ENCODE measurements around the gene DPYD. TPM values are rescaled to one million over a fixed set of nuclear protein-coding genes. Genes with fewer than 3 reads are reported as not detected.

Gene DPYD
- total RNA-seq, 1 donor from 2014 or later: 11.9 TPM

- H3K27ac Mint-ChIP-seq: no peak overlapping the region
- no peaks in the 10 kb centered on the region for H3K4me1 Mint-ChIP-seq (ENCODE audit: low read depth)
- H3K27me3 Mint-ChIP-seq (ENCODE audit: low read depth): no peaks in the 10 kb centered on the region
- H3K4me3 Mint-ChIP-seq (ENCODE audit: low read depth): no peak overlapping the region
- no peak for DNase-seq (ENCODE audit: low spot score)
- no peaks in the 10 kb centered on the region for H3K36me3 Mint-ChIP-seq (ENCODE audit: low read depth)
- H3K9me3 Mint-ChIP-seq: no peaks in the 10 kb centered on the region
- intact Hi-C loops (cut with micrococcal nuclease): no loop called here
These were observed 711.4 kb downstream of the DPYD start for GRCh38 chr1:97209381-97209957.

GRCh38 chr1:97207868-97208267, 713.0 kb downstream of the DPYD start:
- H3K27me3 Mint-ChIP-seq (ENCODE audit: low read depth): no peaks in the 10 kb centered on the region
- H3K9me3 Mint-ChIP-seq: no peaks in the 10 kb centered on the region
- H3K4me1 Mint-ChIP-seq (ENCODE audit: low read depth): no peaks in the 10 kb centered on the region
- DNase-seq (ENCODE audit: low spot score): no peak
- H3K36me3 Mint-ChIP-seq (ENCODE audit: low read depth): no peaks in the 10 kb centered on the region
- intact Hi-C loops (cut with micrococcal nuclease): no loop called here
- H3K27ac Mint-ChIP-seq: no peak overlapping the region
- no peak overlapping the region for H3K4me3 Mint-ChIP-seq (ENCODE audit: low read depth)

- H3K27ac Mint-ChIP-seq: no peak overlapping the region
- H3K4me3 Mint-ChIP-seq (ENCODE audit: low read depth): no peak overlapping the region
- no peaks in the 10 kb centered on the region for H3K27me3 Mint-ChIP-seq (ENCODE audit: low read depth)
- intact Hi-C loops (cut with micrococcal nuclease): no loop called here
- no peak for DNase-seq (ENCODE audit: low spot score)
- H3K4me1 Mint-ChIP-seq (ENCODE audit: low read depth): no peaks in the 10 kb centered on the region
- no peaks in the 10 kb centered on the region for H3K9me3 Mint-ChIP-seq
- no peaks in the 10 kb centered on the region for H3K36me3 Mint-ChIP-seq (ENCODE audit: low read depth)
These were observed 716.4 kb downstream of the DPYD start for GRCh38 chr1:97204468-97204867.

GRCh38 chr1:97202481-97203380, 718.1 kb downstream of the DPYD start:
- intact Hi-C loops (cut with micrococcal nuclease): no loop called here
- no peak overlapping the region for H3K4me3 Mint-ChIP-seq (ENCODE audit: low read depth)
- no peaks in the 10 kb centered on the region for H3K4me1 Mint-ChIP-seq (ENCODE audit: low read depth)
- H3K27ac Mint-ChIP-seq: no peak overlapping the region
- no peak for DNase-seq (ENCODE audit: low spot score)
- H3K36me3 Mint-ChIP-seq (ENCODE audit: low read depth): no peaks in the 10 kb centered on the region
- H3K9me3 Mint-ChIP-seq: no peaks in the 10 kb centered on the region
- no peaks in the 10 kb centered on the region for H3K27me3 Mint-ChIP-seq (ENCODE audit: low read depth)

GRCh38 chr1:97201641-97202040, 719.2 kb downstream of the DPYD start:
- no peaks in the 10 kb centered on the region for H3K9me3 Mint-ChIP-seq
- H3K4me1 Mint-ChIP-seq (ENCODE audit: low read depth): no peaks in the 10 kb centered on the region
- no peak for DNase-seq (ENCODE audit: low spot score)
- no peaks in the 10 kb centered on the region for H3K27me3 Mint-ChIP-seq (ENCODE audit: low read depth)
- no peak overlapping the region for H3K4me3 Mint-ChIP-seq (ENCODE audit: low read depth)
- intact Hi-C loops (cut with micrococcal nuclease): no loop called here
- no peaks in the 10 kb centered on the region for H3K36me3 Mint-ChIP-seq (ENCODE audit: low read depth)
- H3K27ac Mint-ChIP-seq: no peak overlapping the region

GRCh38 chr1:97200595-97200994, 720.2 kb downstream of the DPYD start:
- intact Hi-C loops (cut with micrococcal nuclease): no loop called here
- Mint-ChIP-seq H3K4me1 (ENCODE audit: low read depth) (no peaks in the 10 kb centered on the region), H3K9me3 (no peaks in the 10 kb centered on the region), H3K4me3 (ENCODE audit: low read depth) (no peak overlapping the region), H3K36me3 (ENCODE audit: low read depth) (no peaks in the 10 kb centered on the region), H3K27ac (no peak overlapping the region), H3K27me3 (ENCODE audit: low read depth) (no peaks in the 10 kb centered on the region)
- DNase-seq (ENCODE audit: low spot score): no peak

GRCh38 chr1:97196825-97197516, 723.9 kb downstream of the DPYD start:
- no peaks in the 10 kb centered on the region for H3K27me3 Mint-ChIP-seq (ENCODE audit: low read depth)
- DNase-seq (ENCODE audit: low spot score): no peak
- no peaks in the 10 kb centered on the region for H3K9me3 Mint-ChIP-seq
- no peaks in the 10 kb centered on the region for H3K36me3 Mint-ChIP-seq (ENCODE audit: low read depth)
- no peak overlapping the region for H3K4me3 Mint-ChIP-seq (ENCODE audit: low read depth)
- intact Hi-C loops (cut with micrococcal nuclease): no loop called here
- H3K4me1 Mint-ChIP-seq (ENCODE audit: low read depth): no peaks in the 10 kb centered on the region
- H3K27ac Mint-ChIP-seq: no peak overlapping the region

- no peaks in the 10 kb centered on the region for H3K4me1 Mint-ChIP-seq (ENCODE audit: low read depth)
- H3K9me3 Mint-ChIP-seq: no peaks in the 10 kb centered on the region
These were observed 727.8 kb downstream of the DPYD start for GRCh38 chr1:97192872-97193572.

GRCh38 chr1:97190326-97190725, 730.5 kb downstream of the DPYD start:
- H3K27ac Mint-ChIP-seq: no peak overlapping the region
- H3K36me3 Mint-ChIP-seq (ENCODE audit: low read depth): no peaks in the 10 kb centered on the region
- H3K4me1 Mint-ChIP-seq (ENCODE audit: low read depth): no peaks in the 10 kb centered on the region
- H3K9me3 Mint-ChIP-seq: no peaks in the 10 kb centered on the region
- DNase-seq (ENCODE audit: low spot score): no peak
- H3K27me3 Mint-ChIP-seq (ENCODE audit: low read depth): no peaks in the 10 kb centered on the region
- intact Hi-C loops (cut with micrococcal nuclease): no loop called here
- no peak overlapping the region for H3K4me3 Mint-ChIP-seq (ENCODE audit: low read depth)

More at GRCh38 chr1:97192872-97193572, 727.8 kb downstream of the DPYD start:
- H3K27me3 Mint-ChIP-seq (ENCODE audit: low read depth): no peaks in the 10 kb centered on the region
- no peaks in the 10 kb centered on the region for H3K36me3 Mint-ChIP-seq (ENCODE audit: low read depth)
- H3K27ac Mint-ChIP-seq: no peak overlapping the region
- DNase-seq (ENCODE audit: low spot score): no peak
- intact Hi-C loops (cut with micrococcal nuclease): no loop called here
- H3K4me3 Mint-ChIP-seq (ENCODE audit: low read depth): no peak overlapping the region

- intact Hi-C loops (cut with micrococcal nuclease): loop anchor here (2.0 kb wide), 2 partner anchors 634 to 864 kb away; no protein-coding TSS in a partner anchor
- Mint-ChIP-seq H3K27ac (no peak overlapping the region), H3K9me3 (no peaks in the 10 kb centered on the region), H3K4me1 (ENCODE audit: low read depth) (no peaks in the 10 kb centered on the region), H3K27me3 (ENCODE audit: low read depth) (no peaks in the 10 kb centered on the region), H3K36me3 (ENCODE audit: low read depth) (no peaks in the 10 kb centered on the region), H3K4me3 (ENCODE audit: low read depth) (no peak overlapping the region)
- no peak for DNase-seq (ENCODE audit: low spot score)
These were observed 734.5 kb downstream of the DPYD start for GRCh38 chr1:97186381-97186780.

GRCh38 chr1:97174039-97174704, 746.7 kb downstream of the DPYD start:
- Mint-ChIP-seq H3K9me3 (no peaks in the 10 kb centered on the region), H3K4me3 (ENCODE audit: low read depth) (no peak overlapping the region), H3K27ac (no peak overlapping the region), H3K36me3 (ENCODE audit: low read depth) (no peaks in the 10 kb centered on the region), H3K4me1 (ENCODE audit: low read depth) (no peaks in the 10 kb centered on the region), H3K27me3 (ENCODE audit: low read depth) (no peaks in the 10 kb centered on the region)
- no peak for DNase-seq (ENCODE audit: low spot score)
- intact Hi-C loops (cut with micrococcal nuclease): no loop called here

GRCh38 chr1:97170300-97170699, 750.5 kb downstream of the DPYD start:
- Mint-ChIP-seq H3K36me3 (ENCODE audit: low read depth) (no peaks in the 10 kb centered on the region), H3K4me3 (ENCODE audit: low read depth) (no peak overlapping the region), H3K27me3 (ENCODE audit: low read depth) (no peaks in the 10 kb centered on the region), H3K27ac (no peak overlapping the region), H3K4me1 (ENCODE audit: low read depth) (no peaks in the 10 kb centered on the region), H3K9me3 (no peaks in the 10 kb centered on the region)
- intact Hi-C loops (cut with micrococcal nuclease): no loop called here
- DNase-seq (ENCODE audit: low spot score): no peak
